LNCAP (cell line): ENCODE measurements around the gene MIEF1.

Source experiments
- CTCF ChIP-seq: fragments of 450-650 bp; IDR thresholded peaks from 2 replicates; pipeline ENCODE4 v1.5.1; 2017; ENCODE audit warnings: mild to moderate bottlenecking

Gene MIEF1

GRCh38 chr22:39473851-39474250 lies 28.2 kb upstream of the MIEF1 start:
- TF ChIP-seq CTCF, result no peak

- no peak for TF ChIP-seq CTCF
These were observed 27.6 kb upstream of the MIEF1 start for GRCh38 chr22:39474351-39475111.

- TF ChIP-seq CTCF, result no peak
These were observed 26.8 kb upstream of the MIEF1 start for GRCh38 chr22:39475337-39475736.

- no peak for TF ChIP-seq CTCF
These were observed 26.2 kb upstream of the MIEF1 start for GRCh38 chr22:39475902-39476301.

- TF ChIP-seq CTCF, result no peak
These were observed 25.4 kb upstream of the MIEF1 start for GRCh38 chr22:39476664-39477063.

GRCh38 chr22:39477542-39477941 lies 24.5 kb upstream of the MIEF1 start:
- TF ChIP-seq CTCF, result no peak

GRCh38 chr22:39478441-39478850 lies 23.6 kb upstream of the MIEF1 start:
- TF ChIP-seq CTCF, result no peak

GRCh38 chr22:39479254-39479653 lies 22.8 kb upstream of the MIEF1 start:
- TF ChIP-seq CTCF, result no peak
